Middle frontal gyrus (tissue), 1 donor: ENCODE measurements around the gene TMEM179.

ENCODE experiments used
- DNase-seq: peaks from one replicate; pipeline ENCODE4 v3.0.0-alpha.2; 2015; ENCODE audit warnings: low spot score; ENCODE audit errors: extremely low spot score

Gene TMEM179

GRCh38 chr14:104557086-104557485, 47.5 kb downstream of the TMEM179 start:
- DNase-seq: no peak

- no peak for DNase-seq
Observed at GRCh38 chr14:104556256-104557021, 48.1 kb downstream of the TMEM179 start.

- DNase-seq: no peak
Observed at GRCh38 chr14:104555430-104556255, 48.9 kb downstream of the TMEM179 start.

GRCh38 chr14:104554608-104555429, 49.8 kb downstream of the TMEM179 start:
- no peak for DNase-seq

DNA sequence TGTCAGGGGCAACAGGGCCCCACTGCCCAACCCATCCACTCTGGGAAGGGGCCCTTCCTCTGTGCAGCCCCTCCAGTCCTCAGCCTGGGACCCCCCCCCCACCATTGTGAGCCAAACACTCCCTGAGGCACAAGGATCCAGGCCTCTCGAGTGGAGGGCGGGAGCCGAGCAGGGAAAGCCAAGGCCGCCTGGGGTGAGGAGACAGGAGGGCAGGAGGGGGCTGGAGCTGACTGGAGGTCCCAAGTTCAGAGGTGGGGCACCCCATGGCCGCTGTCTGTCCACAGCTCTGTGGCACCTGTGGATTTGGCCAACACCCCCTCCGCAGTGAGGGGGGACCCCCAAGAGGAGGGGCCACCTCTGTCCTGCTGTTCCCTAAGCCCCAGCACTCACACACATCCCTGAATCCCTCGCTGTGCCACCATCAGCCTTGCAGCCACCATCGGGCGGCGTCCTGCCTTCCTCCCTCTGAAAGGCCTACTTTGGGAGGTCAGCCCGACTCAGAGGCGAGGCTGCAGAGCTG, 50.4 kb downstream of the TMEM179 start:
- DNase-seq: no peak

GRCh38 chr14:104553166-104554087, 51.1 kb downstream of the TMEM179 start:
- no peak for DNase-seq

GRCh38 chr14:104552738-104553125, 51.8 kb downstream of the TMEM179 start:
- no peak for DNase-seq

GRCh38 chr14:104551851-104552737, 52.5 kb downstream of the TMEM179 start:
- no peak for DNase-seq

- DNase-seq: peak; percentile 8
Observed at GRCh38 chr14:104550861-104551728, 53.5 kb downstream of the TMEM179 start.

DNA sequence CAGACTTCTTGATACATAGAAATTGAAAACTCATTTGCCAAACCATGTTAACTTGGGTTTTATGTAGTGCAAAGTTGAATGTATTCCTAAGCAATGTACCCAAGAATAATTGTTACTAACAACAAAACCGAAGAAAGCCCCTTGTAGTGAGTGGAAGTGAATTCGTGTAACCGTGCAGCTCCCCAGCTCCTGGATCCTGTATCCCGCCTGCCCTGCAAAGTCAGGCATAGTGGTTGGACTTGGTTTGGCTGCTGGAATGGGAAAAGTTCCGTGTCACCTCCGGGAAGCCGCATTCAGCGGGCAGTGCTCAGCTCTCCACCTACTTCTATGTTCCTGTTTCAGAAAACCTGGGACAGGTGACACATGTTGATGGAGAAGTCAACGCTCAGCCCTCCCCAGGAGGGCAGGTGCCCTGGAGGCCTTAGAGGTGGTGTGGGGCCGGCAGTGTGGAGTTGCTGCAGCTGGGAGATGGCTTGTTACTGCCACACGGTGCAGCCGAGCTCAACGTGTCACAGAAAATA, 54.2 kb downstream of the TMEM179 start:
- DNase-seq: no peak

- DNase-seq: no peak
Observed at GRCh38 chr14:104549536-104550339, 54.8 kb downstream of the TMEM179 start.

DNA sequence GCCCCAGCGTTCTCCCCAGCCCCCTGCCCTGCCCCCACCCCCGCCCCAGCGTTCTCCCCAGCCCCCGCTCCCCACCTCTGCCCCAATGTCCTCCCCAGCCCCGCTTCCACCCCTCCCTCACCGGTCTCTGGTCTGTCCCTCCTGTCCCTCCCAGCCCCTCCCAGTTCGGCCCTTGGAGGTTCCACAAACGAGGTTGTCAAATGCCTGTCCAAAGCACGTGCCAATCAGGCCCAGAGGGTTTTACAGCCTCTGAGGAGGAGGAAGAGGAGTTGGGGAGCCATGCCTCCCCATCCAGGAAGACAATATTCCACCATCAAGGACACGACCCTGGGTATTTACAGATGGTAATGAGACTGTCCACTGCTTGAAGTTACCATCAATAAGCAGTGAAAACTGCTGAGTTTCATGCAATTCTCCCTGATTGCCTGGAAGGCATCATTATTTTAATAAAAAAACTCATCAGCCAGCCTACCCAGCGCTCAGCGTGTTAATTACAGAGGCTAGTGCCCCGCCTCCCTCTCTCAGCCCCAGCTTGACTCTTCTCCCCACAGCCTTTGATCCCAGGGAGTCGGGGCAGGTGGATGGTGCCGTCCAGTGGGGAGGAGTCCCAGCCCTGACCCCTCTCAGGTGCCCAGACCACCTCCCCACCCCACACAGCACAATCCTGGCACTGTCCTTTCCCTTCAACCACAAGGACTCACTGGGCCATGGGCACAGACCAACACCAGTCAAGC, 55.6 kb downstream of the TMEM179 start:
- no peak for DNase-seq

DNA sequence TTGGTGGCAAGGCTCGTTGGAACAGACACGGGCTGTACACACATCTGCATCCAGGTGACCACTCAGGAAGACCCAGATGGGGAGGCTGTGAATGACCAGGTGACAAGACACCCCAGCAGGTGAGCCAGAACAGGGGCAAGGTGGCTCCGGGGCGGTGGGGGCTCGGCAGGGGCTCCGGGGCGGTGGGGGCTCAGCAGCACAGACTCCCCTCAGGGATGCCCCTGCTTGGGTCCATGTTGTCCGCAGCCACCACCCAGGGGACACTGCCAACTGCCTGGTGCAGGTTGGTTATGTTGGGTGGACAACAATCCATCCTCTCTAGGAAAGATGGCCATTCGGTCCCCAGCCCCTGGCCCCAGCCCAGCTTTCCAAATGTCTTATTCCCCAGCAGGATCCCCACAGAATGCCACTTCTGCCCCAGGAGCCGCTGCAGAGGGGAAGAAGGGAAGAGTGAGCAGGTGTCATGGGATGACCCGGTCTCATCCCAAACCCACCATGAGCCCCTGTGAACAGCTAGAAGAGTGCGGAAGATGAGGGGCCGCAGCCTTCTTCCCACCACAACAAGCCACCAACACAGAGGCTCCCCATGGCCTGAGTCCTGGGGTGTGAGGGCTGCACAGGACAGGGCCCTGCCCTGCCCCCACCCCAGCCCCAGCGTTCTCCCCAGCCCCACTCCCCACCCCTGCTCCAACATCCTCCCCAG, 56.4 kb downstream of the TMEM179 start:
- DNase-seq: no peak

DNA sequence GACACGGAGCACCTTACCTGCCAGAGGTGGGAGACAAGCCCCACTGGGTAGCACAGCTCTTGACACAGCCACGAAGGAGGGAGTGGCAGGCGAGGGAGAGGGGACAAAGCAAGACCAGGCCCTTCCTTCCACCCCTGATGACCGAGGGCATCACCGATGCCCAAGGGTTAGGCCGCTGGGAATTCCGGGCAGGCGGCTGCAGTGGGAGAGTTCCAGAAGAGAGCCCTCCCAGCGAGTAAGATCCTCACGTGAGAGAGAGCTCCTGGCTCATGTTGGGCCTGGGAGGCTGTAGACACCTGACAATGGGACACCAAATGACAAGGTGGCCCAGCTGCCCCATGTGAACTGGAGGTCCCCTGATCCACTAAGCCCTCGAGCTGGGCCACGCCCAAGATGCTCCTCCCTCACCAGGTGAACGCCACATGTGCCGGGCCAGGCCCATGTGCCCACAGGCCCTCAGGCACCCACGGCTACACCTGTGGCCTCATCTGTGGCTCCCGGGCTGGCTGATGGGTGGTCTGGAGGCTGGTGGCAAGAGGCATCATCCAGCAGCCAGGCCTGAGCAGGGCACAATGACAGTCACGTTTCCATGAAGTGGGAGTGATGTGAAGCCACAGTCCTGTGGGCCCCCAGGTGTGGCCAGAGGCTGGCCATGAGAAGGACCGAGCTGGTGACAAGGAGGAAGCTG, 57.1 kb downstream of the TMEM179 start:
- no peak for DNase-seq

GRCh38 chr14:104546591-104547309, 57.8 kb downstream of the TMEM179 start:
- DNase-seq: no peak
